ENCODE results near the gene MOV10L1.

Gene MOV10L1

GRCh38 chr22:50080077-50080465 lies 9.7 kb upstream of the MOV10L1 start:
- 98% methylated on average over 13 of the region's 13 CpGs for WGBS (ENCODE audit: insufficient coverage)
- peaks cover 0 to 33% (median 28%) of the 10 kb centered on the region in 4 experiments for H3K4me1 ChIP-seq (ENCODE audit: control extremely low read depth in 1 of 4, control insufficient read depth in 4 of 4, insufficient read depth in 4 of 4, low read length in 3 of 4)
- DNase-seq: no peak
- POLR2A ChIA-PET: interaction anchor here (0.9 kb wide), 1 partner anchor 24 kb away, joined by 3 read pairs; no protein-coding TSS in a partner anchor
- no peak overlapping the region for H3K27ac ChIP-seq (ENCODE audit: insufficient read depth in 1 of 2, low read depth in 1 of 2, low read length in 2 of 2, poor library complexity in 1 of 2, severe bottlenecking in 2 of 2)
- CTCF ChIA-PET: interaction anchor here (2.8 kb wide), 1 partner anchor 8 kb away, joined by 11 read pairs; no protein-coding TSS in a partner anchor
- H3K36me3 ChIP-seq (ENCODE audit: control insufficient read depth in 4 of 4, insufficient read depth in 4 of 4, low read length in 3 of 4): peaks cover 7 to 57% (median 45%) of the 10 kb centered on the region in 4 experiments
- H3K9me3 ChIP-seq (ENCODE audit: control extremely low read depth in 1 of 5, control insufficient read depth in 4 of 5, insufficient read depth in 2 of 5, low read depth in 1 of 5, low read length in 4 of 5): no peaks in the 10 kb centered on the region
- no peak overlapping the region for H3K4me3 ChIP-seq (ENCODE audit: control insufficient read depth in 1 of 7, extremely low read depth in 1 of 7, insufficient read depth in 4 of 7, low read depth in 2 of 7, low read length in 6 of 7)
- no peaks in the 10 kb centered on the region for H3K27me3 ChIP-seq (replicated peaks in 2 of 5; ENCODE audit: control insufficient read depth in 4 of 5, insufficient read depth in 5 of 5, low read length in 4 of 5)

DNA sequence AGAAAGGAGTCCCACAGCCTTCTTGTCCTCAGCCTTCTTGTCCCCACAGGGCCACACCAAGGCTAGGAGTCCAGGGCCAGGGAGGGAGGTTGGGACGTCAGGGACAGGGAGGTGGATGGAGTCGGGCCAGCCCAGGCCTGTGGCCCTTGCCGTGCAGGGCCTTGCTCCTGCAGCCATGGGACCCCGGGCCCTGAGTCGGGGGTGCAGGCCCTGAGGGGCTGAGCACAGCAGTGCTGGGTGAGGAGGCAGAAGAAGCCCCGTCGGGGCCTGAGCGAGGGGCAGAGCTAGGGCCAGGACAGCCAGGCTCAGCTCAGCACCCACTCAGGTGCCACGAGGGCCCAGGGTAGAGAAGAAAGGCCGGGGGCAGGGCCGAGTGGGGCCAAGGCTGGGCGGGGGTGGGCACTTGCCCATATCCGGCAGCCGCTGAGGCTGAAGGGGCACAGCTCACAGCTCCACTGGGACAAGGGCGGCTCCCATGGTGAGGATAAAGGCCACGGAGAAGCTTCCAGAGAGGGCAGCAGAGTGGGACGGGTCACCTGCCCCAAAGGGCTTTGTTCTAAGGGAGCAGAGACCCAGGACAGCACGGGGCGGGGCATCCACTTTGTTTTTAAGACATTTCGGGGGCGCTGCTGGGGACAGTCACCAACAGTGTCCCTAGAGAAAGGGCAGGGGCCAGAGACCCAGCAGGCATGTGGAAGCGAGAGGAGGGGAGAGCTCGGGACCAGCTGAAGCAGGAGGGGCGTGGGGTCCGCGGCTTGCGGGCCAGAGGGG lies 8.2 kb upstream of the MOV10L1 start:
- POLR2A ChIA-PET: no interaction called here
- DNase-seq: no peak
- CTCF ChIA-PET: interaction anchor here (1.1 to 2.8 kb wide), 5 partner anchors 10 to 150 kb away, joined by 3 to 11 read pairs (median 3); no protein-coding TSS in a partner anchor

DNA sequence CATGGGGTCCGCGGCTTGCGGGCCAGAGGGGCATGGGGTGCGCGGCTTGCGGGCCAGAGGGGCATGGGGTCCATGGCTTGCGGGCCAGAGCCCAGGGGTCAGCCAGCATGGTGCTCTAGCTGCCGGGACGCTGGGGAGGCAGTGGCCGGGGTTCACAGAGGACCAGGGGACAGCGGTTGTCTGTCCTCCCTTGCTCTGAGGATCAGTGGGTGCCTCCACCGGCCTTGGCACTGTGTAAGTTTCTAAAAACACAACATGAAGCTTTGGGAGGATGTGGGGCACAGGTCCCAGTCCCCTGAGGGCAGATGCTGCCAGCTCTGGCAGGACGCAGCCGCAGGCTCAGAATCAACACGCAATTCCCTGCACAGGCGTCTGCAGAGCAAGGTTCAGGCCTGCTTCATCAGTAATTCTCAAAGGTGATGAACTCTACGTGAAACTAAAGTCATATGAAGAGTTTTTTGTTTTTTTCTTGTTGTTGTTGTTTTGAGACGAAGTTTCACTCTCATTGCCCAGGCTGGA lies 7.5 kb upstream of the MOV10L1 start:
- no peaks in the 10 kb centered on the region for H3K27me3 ChIP-seq (replicated peaks in 2 of 5; ENCODE audit: control insufficient read depth in 4 of 5, insufficient read depth in 5 of 5, low read length in 4 of 5)
- peaks cover 5 to 41% (median 29%) of the 10 kb centered on the region in 4 experiments for H3K36me3 ChIP-seq (ENCODE audit: control insufficient read depth in 4 of 4, insufficient read depth in 4 of 4, low read length in 3 of 4)
- peaks cover 0 to 2% (median 0%) of the 10 kb centered on the region in 5 experiments for H3K9me3 ChIP-seq (ENCODE audit: control extremely low read depth in 1 of 5, control insufficient read depth in 4 of 5, insufficient read depth in 2 of 5, low read depth in 1 of 5, low read length in 4 of 5)
- WGBS (ENCODE audit: insufficient coverage): 95% methylated on average over 16 of the region's 18 CpGs
- H3K27ac ChIP-seq (ENCODE audit: insufficient read depth in 1 of 2, low read depth in 1 of 2, low read length in 2 of 2, poor library complexity in 1 of 2, severe bottlenecking in 2 of 2): no peak overlapping the region
- ChIA-PET POLR2A (no interaction called here), CTCF (interaction anchor here (1.1 to 2.8 kb wide), 4 partner anchors 10 to 151 kb away, joined by 3 to 11 read pairs (median 3); no protein-coding TSS in a partner anchor)
- H3K4me3 ChIP-seq (ENCODE audit: control insufficient read depth in 1 of 7, extremely low read depth in 1 of 7, insufficient read depth in 4 of 7, low read depth in 2 of 7, low read length in 6 of 7): no peak overlapping the region
- DNase-seq: no peak
- peaks cover 0 to 34% (median 31%) of the 10 kb centered on the region in 4 experiments for H3K4me1 ChIP-seq (ENCODE audit: control extremely low read depth in 1 of 4, control insufficient read depth in 4 of 4, insufficient read depth in 4 of 4, low read length in 3 of 4)

More for the DNA sequence above, 8.2 kb upstream of the MOV10L1 start:
- WGBS (ENCODE audit: insufficient coverage): 95% methylated on average over 27 of the region's 27 CpGs
- no peak overlapping the region for H3K27ac ChIP-seq (ENCODE audit: insufficient read depth in 1 of 2, low read depth in 1 of 2, low read length in 2 of 2, poor library complexity in 1 of 2, severe bottlenecking in 2 of 2)
- H3K27me3 ChIP-seq (replicated peaks in 2 of 5; ENCODE audit: control insufficient read depth in 4 of 5, insufficient read depth in 5 of 5, low read length in 4 of 5): no peaks in the 10 kb centered on the region
- peaks cover 5 to 48% (median 34%) of the 10 kb centered on the region in 4 experiments for H3K36me3 ChIP-seq (ENCODE audit: control insufficient read depth in 4 of 4, insufficient read depth in 4 of 4, low read length in 3 of 4)
- H3K4me3 ChIP-seq (ENCODE audit: control insufficient read depth in 1 of 7, extremely low read depth in 1 of 7, insufficient read depth in 4 of 7, low read depth in 2 of 7, low read length in 6 of 7): no peak overlapping the region
- H3K4me1 ChIP-seq (ENCODE audit: control extremely low read depth in 1 of 4, control insufficient read depth in 4 of 4, insufficient read depth in 4 of 4, low read length in 3 of 4): peaks cover 0 to 33% (median 31%) of the 10 kb centered on the region in 4 experiments
- H3K9me3 ChIP-seq (ENCODE audit: control extremely low read depth in 1 of 5, control insufficient read depth in 4 of 5, insufficient read depth in 2 of 5, low read depth in 1 of 5, low read length in 4 of 5): no peaks in the 10 kb centered on the region

- H3K4me1 ChIP-seq (ENCODE audit: control extremely low read depth in 1 of 4, control insufficient read depth in 4 of 4, insufficient read depth in 4 of 4, low read length in 3 of 4): peaks cover 0 to 37% (median 34%) of the 10 kb centered on the region in 4 experiments
- DNase-seq: no peak
- peaks cover 0 to 8% (median 0%) of the 10 kb centered on the region in 5 experiments for H3K9me3 ChIP-seq (ENCODE audit: control extremely low read depth in 1 of 5, control insufficient read depth in 4 of 5, insufficient read depth in 2 of 5, low read depth in 1 of 5, low read length in 4 of 5)
- WGBS (ENCODE audit: insufficient coverage): 93% methylated on average over 18 of the region's 21 CpGs
- no peaks in the 10 kb centered on the region for H3K27me3 ChIP-seq (replicated peaks in 2 of 5; ENCODE audit: control insufficient read depth in 4 of 5, insufficient read depth in 5 of 5, low read length in 4 of 5)
- CTCF ChIA-PET: interaction anchor here (1.2 to 1.5 kb wide), 2 partner anchors 12 to 152 kb away, joined by 3 to 4 read pairs; no protein-coding TSS in a partner anchor
- H3K27ac ChIP-seq (ENCODE audit: insufficient read depth in 1 of 2, low read depth in 1 of 2, low read length in 2 of 2, poor library complexity in 1 of 2, severe bottlenecking in 2 of 2): no peak overlapping the region
- POLR2A ChIA-PET: no interaction called here
- H3K36me3 ChIP-seq (ENCODE audit: control insufficient read depth in 4 of 4, insufficient read depth in 4 of 4, low read length in 3 of 4): peaks cover 5 to 35% (median 24%) of the 10 kb centered on the region in 4 experiments
- H3K4me3 ChIP-seq (ENCODE audit: control insufficient read depth in 1 of 7, extremely low read depth in 1 of 7, insufficient read depth in 4 of 7, low read depth in 2 of 7, low read length in 6 of 7): no peak overlapping the region
These were observed 6.8 kb upstream of the MOV10L1 start for GRCh38 chr22:50082961-50083461.

DNA sequence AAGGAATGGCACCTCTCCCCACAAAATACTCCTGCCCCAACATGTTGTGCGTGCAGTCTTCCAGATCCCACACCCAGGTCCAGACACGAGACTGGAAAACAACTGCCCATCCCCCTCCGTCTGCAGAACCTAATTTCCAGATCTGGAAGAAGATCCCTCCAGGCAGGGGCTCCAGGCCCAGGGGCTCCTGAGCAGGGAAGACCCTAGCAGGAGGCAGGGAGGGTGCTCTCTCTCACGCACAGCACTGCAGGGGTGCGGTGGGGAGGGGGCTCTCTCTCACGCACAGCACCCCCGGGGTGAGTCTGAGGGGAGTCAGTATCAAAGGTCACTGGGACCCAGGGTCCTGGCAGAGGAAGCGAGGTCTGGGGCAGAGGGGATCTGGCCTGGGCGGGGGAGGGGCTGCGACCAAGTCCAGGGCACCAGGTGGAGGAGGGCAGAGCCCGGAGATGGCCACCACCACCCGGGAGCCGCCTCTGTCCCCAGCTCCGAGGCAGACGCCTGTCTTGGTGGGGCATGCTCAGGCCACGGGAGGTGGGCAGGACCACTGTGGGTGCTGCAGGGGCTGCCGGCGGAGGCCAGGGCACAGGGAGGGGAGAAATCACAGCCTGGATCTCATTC lies 6.2 kb upstream of the MOV10L1 start:
- ChIA-PET POLR2A (interaction anchor here (1.1 kb wide), 1 partner anchor 22 kb away, joined by 4 read pairs; no protein-coding TSS in a partner anchor), CTCF (interaction anchor here (0.6 to 3.5 kb wide), 10 partner anchors 9 to 213 kb away, joined by 3 to 14 read pairs (median 6); no protein-coding TSS in a partner anchor)
- Histone ChIP-seq H3K4me1 (ENCODE audit: control extremely low read depth in 1 of 4, control insufficient read depth in 4 of 4, insufficient read depth in 4 of 4, low read length in 3 of 4) (peaks cover 0 to 37% (median 34%) of the 10 kb centered on the region in 4 experiments), H3K9me3 (ENCODE audit: control extremely low read depth in 1 of 5, control insufficient read depth in 4 of 5, insufficient read depth in 2 of 5, low read depth in 1 of 5, low read length in 4 of 5) (peaks cover 0 to 8% (median 0%) of the 10 kb centered on the region in 5 experiments), H3K36me3 (ENCODE audit: control insufficient read depth in 4 of 4, insufficient read depth in 4 of 4, low read length in 3 of 4) (peaks cover 5 to 35% (median 22%) of the 10 kb centered on the region in 4 experiments), H3K27me3 (replicated peaks in 2 of 5; ENCODE audit: control insufficient read depth in 4 of 5, insufficient read depth in 5 of 5, low read length in 4 of 5) (no peaks in the 10 kb centered on the region), H3K4me3 (ENCODE audit: control insufficient read depth in 1 of 7, extremely low read depth in 1 of 7, insufficient read depth in 4 of 7, low read depth in 2 of 7, low read length in 6 of 7) (peak overlapping the region in 1 of 7 experiments; percentile 15), H3K27ac (ENCODE audit: insufficient read depth in 1 of 2, low read depth in 1 of 2, low read length in 2 of 2, poor library complexity in 1 of 2, severe bottlenecking in 2 of 2) (no peak overlapping the region)
- no peak for DNase-seq
- WGBS (ENCODE audit: insufficient coverage): 90% methylated on average over 15 of the region's 18 CpGs

- Histone ChIP-seq H3K4me3 (ENCODE audit: control insufficient read depth in 1 of 7, extremely low read depth in 1 of 7, insufficient read depth in 4 of 7, low read depth in 2 of 7, low read length in 6 of 7) (peak overlapping the region in 1 of 7 experiments; percentile 27), H3K9me3 (ENCODE audit: control extremely low read depth in 1 of 5, control insufficient read depth in 4 of 5, insufficient read depth in 2 of 5, low read depth in 1 of 5, low read length in 4 of 5) (peaks cover 0 to 8% (median 0%) of the 10 kb centered on the region in 5 experiments), H3K4me1 (ENCODE audit: control extremely low read depth in 1 of 4, control insufficient read depth in 4 of 4, insufficient read depth in 4 of 4, low read length in 3 of 4) (peaks cover 0 to 37% (median 34%) of the 10 kb centered on the region in 4 experiments), H3K27ac (ENCODE audit: insufficient read depth in 1 of 2, low read depth in 1 of 2, low read length in 2 of 2, poor library complexity in 1 of 2, severe bottlenecking in 2 of 2) (no peak overlapping the region), H3K27me3 (replicated peaks in 2 of 5; ENCODE audit: control insufficient read depth in 4 of 5, insufficient read depth in 5 of 5, low read length in 4 of 5) (no peaks in the 10 kb centered on the region), H3K36me3 (ENCODE audit: control insufficient read depth in 4 of 4, insufficient read depth in 4 of 4, low read length in 3 of 4) (peaks cover 4 to 32% (median 18%) of the 10 kb centered on the region in 4 experiments)
- CTCF ChIA-PET: interaction anchor here (0.6 to 3.5 kb wide), 13 partner anchors 9 to 214 kb away, joined by 3 to 14 read pairs (median 5); no protein-coding TSS in a partner anchor
- no peak for DNase-seq
- POLR2A ChIA-PET: interaction anchor here (1.1 to 2.1 kb wide), 3 partner anchors 21 to 34 kb away, joined by 4 to 10 read pairs (median 4); no protein-coding TSS in a partner anchor
- 48% methylated on average over 10 of the region's 10 CpGs for WGBS (ENCODE audit: insufficient coverage)
These were observed 5.7 kb upstream of the MOV10L1 start for GRCh38 chr22:50084080-50084477.
